Measurements from ENCODE around the gene FAM118A.

Gene FAM118A

GRCh38 chr22:45343143-45343542 lies 33.4 kb downstream of the FAM118A start:
- TF ChIP-seq GATA3 (IDR thresholded peaks at IDR 0.05; ENCODE audit: low read depth, low read length) (no peak), GATA2 (IDR thresholded peaks at IDR 0.05; ENCODE audit: low read depth, low read length) (no peak)

DNA sequence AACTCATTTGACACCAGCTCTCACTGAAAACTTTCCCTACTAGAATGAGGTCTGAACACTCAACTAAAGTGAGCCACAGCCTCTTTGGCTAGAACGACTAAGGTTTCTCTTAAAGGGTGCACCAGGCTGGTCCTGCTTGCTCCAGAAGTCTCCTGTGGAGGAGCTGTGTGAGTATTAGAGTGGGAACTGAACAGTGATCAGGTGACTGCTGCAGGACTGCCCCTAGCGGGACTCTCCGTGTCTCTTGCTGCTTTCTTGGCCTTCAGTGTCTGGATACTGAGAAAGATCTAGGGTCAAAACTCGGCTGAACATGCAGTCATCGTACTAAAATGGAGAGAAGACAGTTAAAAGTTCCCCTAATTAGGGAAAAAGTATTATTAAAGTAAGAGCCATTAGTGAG lies 34.6 kb downstream of the FAM118A start:
- TF ChIP-seq GATA2 (IDR thresholded peaks at IDR 0.05; ENCODE audit: low read depth, low read length) (no peak), GATA3 (IDR thresholded peaks at IDR 0.05; ENCODE audit: low read depth, low read length) (no peak)

DNA sequence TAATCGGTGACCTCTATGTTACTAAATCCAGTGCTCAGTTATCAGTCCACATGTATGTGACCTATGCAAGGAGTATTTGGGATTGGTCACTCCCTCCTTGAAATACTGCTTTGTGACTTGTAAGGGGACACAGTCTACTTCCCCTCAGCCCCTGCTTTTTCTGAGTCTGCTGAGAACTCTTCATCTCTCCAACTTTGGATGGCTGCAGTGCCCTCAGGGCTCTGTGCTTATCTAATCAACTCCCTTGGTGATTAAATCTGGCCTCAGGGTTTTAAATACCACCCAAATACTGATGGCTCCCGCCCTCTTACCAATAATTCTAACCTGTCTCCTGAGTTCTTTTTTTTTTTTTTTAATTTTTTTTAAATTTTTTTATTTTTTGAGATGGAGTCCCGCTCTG lies 40.2 kb downstream of the FAM118A start:
- TF ChIP-seq GATA2 (IDR thresholded peaks at IDR 0.05; ENCODE audit: low read depth, low read length) (no peak), GATA3 (IDR thresholded peaks at IDR 0.05; ENCODE audit: low read depth, low read length) (no peak)

DNA sequence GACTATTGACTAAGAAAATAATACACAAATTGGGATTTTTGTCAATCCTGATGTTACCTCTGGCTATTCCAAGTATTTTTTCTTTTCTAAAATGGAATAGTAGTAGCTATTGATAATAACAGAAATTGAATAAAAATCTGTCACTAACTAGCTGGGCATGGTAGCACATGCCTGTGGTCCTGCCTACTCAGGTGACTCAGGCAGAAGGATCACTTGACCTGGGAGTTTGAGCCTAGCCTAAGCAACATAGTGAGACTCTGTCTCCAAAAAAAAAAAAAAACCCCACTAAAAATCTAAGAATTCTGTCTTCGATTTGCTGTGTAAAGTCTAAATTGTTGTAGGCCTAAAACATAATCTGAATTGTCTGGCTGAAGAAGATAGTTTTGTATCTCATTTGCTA lies 42.2 kb downstream of the FAM118A start:
- TF ChIP-seq GATA3 (IDR thresholded peaks at IDR 0.05; ENCODE audit: low read depth, low read length): no peak

DNA sequence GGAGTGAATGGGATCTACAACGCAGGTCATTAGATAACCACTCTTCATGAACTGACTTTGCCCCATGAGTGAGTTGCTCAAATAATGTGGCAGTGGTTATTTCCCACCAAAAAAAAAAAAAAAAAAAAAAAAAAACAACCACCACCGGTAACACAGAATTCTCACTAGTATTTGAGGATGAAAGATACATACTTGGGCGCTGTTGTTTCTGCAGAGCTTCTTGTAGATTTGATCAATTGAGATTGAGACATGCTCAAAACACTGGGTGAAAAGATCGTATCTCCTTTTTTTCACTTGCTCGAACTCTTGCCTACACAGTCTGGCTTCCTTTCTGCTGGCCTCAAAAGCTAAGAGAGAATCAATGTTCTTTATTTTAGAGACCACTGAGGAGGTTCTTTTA lies 44.1 kb downstream of the FAM118A start:
- TF ChIP-seq GATA2 (IDR thresholded peaks at IDR 0.05; ENCODE audit: low read depth, low read length) (no peak), GATA3 (IDR thresholded peaks at IDR 0.05; ENCODE audit: low read depth, low read length) (no peak)

DNA sequence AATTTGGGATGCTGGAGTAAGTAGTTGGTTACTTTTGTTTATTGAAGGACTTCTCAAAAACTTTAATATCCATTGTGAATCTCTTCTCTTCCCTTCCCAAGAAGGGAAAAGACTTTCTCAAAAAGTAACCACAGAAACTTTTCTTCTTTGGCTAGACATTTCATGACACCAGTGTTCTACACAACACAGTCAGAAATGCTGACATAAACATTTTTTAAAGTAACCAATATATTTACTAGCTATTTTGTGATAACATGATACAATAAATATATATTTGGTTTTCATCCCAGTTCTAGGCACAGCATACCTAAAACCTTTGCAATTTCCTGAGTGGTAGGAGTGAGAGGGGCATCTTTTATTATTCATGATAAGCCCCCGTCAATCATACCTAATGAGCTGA lies 47.8 kb downstream of the FAM118A start:
- TF ChIP-seq GATA3 (IDR thresholded peaks at IDR 0.05; ENCODE audit: low read depth, low read length): no peak
- TF ChIP-seq GATA2 (IDR thresholded peaks at IDR 0.05; ENCODE audit: low read depth, low read length): no peak

DNA sequence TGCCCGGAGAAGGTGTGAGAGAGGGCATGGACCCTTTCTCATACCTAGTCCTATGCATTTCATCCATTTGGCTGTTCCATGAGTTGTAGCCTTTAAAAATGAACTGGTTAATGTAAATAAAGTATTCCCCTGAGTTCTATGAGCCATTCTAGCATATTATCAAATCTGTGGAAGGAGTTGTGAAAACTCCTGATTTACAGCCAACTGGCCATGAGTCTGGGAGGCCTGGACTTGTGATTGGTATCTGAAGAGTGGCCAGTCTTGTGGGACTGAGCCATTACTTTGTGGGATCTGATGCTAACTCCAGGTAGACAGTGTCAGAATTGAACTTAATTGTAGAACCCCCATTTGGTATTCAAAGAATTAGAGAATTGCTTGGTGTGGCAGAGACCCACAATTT lies 48.4 kb downstream of the FAM118A start:
- TF ChIP-seq GATA3 (IDR thresholded peaks at IDR 0.05; ENCODE audit: low read depth, low read length) (no peak), GATA2 (IDR thresholded peaks at IDR 0.05; ENCODE audit: low read depth, low read length) (no peak)

DNA sequence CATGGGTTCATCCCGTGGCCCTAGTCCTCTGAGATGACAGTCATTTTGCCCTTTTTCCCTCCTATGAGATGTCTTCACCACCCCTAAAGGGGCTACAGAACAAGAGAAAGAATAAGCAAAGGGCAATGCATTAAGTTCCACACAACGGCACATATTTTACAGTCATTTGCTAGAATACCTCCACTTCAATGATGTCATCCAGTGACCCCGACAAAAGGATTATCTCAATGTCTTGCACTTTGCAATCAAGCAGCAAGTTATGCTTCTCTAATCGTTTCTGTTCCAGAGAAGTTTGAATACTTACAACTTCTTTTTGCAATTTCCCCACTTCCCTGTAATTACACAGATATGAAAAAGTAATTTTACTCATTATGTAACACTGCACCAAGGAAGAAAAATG lies 49.9 kb downstream of the FAM118A start:
- TF ChIP-seq GATA3 (IDR thresholded peaks at IDR 0.05; ENCODE audit: low read depth, low read length) (no peak), GATA2 (IDR thresholded peaks at IDR 0.05; ENCODE audit: low read depth, low read length) (no peak)

GRCh38 chr22:45366713-45367112 lies 57.0 kb downstream of the FAM118A start:
- no peak for TF ChIP-seq GATA3 (IDR thresholded peaks at IDR 0.05; ENCODE audit: low read depth, low read length)
- no peak for TF ChIP-seq GATA2 (IDR thresholded peaks at IDR 0.05; ENCODE audit: low read depth, low read length)

GRCh38 chr22:45376009-45376408 lies 66.3 kb downstream of the FAM118A start:
- TF ChIP-seq GATA3 (IDR thresholded peaks at IDR 0.05; ENCODE audit: low read depth, low read length): no peak
- no peak for TF ChIP-seq GATA2 (IDR thresholded peaks at IDR 0.05; ENCODE audit: low read depth, low read length)

- TF ChIP-seq GATA3 (IDR thresholded peaks at IDR 0.05; ENCODE audit: low read depth, low read length) (no peak), GATA2 (IDR thresholded peaks at IDR 0.05; ENCODE audit: low read depth, low read length) (no peak)
Observed at GRCh38 chr22:45376703-45377102, 67.0 kb downstream of the FAM118A start.

GRCh38 chr22:45381348-45381747 lies 71.6 kb downstream of the FAM118A start:
- TF ChIP-seq GATA2 (IDR thresholded peaks at IDR 0.05; ENCODE audit: low read depth, low read length) (no peak), GATA3 (IDR thresholded peaks at IDR 0.05; ENCODE audit: low read depth, low read length) (no peak)

DNA sequence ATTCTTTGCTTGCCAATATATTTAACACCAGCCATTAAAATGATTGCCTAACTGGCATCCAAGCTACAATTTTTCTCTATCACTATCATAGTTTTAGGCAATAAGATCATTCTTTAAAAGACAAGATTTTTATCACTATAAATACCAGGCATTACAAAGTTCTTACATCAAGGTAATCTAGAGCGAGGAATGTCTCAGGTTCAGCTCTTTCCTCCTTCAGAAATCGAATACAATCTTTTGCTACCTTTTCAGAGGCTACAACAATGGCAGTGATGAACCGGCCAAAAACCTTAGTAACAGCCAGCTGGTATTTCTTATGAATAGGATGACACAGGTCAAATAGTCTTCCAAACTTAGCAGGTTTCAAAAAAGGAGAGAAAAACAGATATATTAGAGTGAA lies 79.8 kb downstream of the FAM118A start:
- no peak for TF ChIP-seq GATA3 (IDR thresholded peaks at IDR 0.05; ENCODE audit: low read depth, low read length)
- TF ChIP-seq GATA2 (IDR thresholded peaks at IDR 0.05; ENCODE audit: low read depth, low read length): no peak

Data from SH-SY5Y (cell line).